MM.1S (cell line): ENCODE measurements around the gene ANKRD16.

ENCODE experiments used
- CTCF ChIP-seq: fragments of 300-600 bp; sonication (generic); IDR thresholded peaks from 2 replicates; pipeline ENCODE4 v1.5.1; 2016; ENCODE audit warnings: antibody characterized with exemption, low read length, mixed read lengths
- EZH2 ChIP-seq: fragments of 300-600 bp; sonication (generic); optimal IDR thresholded peaks from 2 replicates; pipeline ENCODE3; 2017; ENCODE audit warnings: low read depth, mild to moderate bottlenecking, antibody characterized with exemption, low read length, mixed read lengths

- TF ChIP-seq CTCF = no peak
- TF ChIP-seq EZH2 = no peak
Measured at GRCh38 chr10:5829267-5829666, 60.4 kb downstream of the ANKRD16 start.
